Thyroid gland (tissue), 4 donors: Measurements from ENCODE around the gene ASPN.

Experiments
- POLR2A ChIP-seq, 2 donors: fragments of 450-650 bp; IDR thresholded peaks; one replicate each; pipeline ENCODE4 v1.6.1; 2017; ENCODE audit warnings: antibody characterized with exemption in 2 of 2, mild to moderate bottlenecking in 2 of 2, moderate library complexity in 1 of 2
- TF ChIP-seq, protein P1 (sequence below), 6 experiments: fragments of 200-600 bp in 3 of 6; fragments of 450-650 bp in 3 of 6; sonication (generic) in 3 of 6; IDR thresholded peaks; one replicate each; pipeline ENCODE4 v1.5.1; 2016 to 2019; ENCODE audit warnings: antibody characterized with exemption in 6 of 6, mild to moderate bottlenecking in 2 of 6, inconsistent platforms in 1 of 6, moderate library complexity in 1 of 6

DNA sequence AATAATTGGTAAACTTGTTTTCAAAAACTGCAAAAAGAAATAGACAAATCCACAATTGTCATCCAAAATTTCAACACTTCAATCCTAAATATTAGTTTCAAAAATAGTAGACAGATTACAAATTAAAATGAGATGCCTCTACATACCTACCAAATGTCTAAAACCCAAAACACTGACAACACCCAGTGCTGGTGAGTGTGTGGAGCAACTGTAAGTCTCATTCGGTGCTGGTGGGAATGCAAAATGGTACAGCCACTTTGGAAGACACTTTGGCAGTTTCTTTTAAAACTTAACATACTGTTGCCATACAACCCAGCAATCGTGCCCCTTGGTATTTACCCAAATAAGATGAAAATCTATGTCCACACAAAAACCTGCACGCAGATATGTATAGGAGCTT lies 46.8 kb upstream of the ASPN start:
- no peak for TF ChIP-seq POLR2A (IDR thresholded peaks at IDR 0.05)
- TF ChIP-seq, protein P1, sequence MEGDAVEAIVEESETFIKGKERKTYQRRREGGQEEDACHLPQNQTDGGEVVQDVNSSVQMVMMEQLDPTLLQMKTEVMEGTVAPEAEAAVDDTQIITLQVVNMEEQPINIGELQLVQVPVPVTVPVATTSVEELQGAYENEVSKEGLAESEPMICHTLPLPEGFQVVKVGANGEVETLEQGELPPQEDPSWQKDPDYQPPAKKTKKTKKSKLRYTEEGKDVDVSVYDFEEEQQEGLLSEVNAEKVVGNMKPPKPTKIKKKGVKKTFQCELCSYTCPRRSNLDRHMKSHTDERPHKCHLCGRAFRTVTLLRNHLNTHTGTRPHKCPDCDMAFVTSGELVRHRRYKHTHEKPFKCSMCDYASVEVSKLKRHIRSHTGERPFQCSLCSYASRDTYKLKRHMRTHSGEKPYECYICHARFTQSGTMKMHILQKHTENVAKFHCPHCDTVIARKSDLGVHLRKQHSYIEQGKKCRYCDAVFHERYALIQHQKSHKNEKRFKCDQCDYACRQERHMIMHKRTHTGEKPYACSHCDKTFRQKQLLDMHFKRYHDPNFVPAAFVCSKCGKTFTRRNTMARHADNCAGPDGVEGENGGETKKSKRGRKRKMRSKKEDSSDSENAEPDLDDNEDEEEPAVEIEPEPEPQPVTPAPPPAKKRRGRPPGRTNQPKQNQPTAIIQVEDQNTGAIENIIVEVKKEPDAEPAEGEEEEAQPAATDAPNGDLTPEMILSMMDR (IDR thresholded peaks at IDR 0.05): no peak
